Fibroblast of pulmonary artery (primary cell): ENCODE measurements around the gene DNAJC18.
"Not testable (repeated sequence)": the region's sequence is repeated elsewhere in the genome, so short reads cannot be mapped to it uniquely, and the experiment has no call there.

Experiments used
- DNase-seq: peaks from one replicate; pipeline ENCODE4 v3.0.0-alpha.2; 2010; ENCODE audit warnings: low read depth
- H3K4me3 ChIP-seq: replicated peaks from 2 replicates; pipeline ENCODE4 v1.5.1; 2011; ENCODE audit warnings: low read depth, mild to moderate bottlenecking, control low read depth, low read length, moderate library complexity
- TF ChIP-seq, protein P1 (sequence below): IDR thresholded peaks from 2 replicates; pipeline ENCODE4 v1.5.1; 2011; ENCODE audit warnings: mild to moderate bottlenecking, control low read depth, low read length, inconsistent platforms; ENCODE audit errors: missing control alignments

The DNAJC18 gene

DNA sequence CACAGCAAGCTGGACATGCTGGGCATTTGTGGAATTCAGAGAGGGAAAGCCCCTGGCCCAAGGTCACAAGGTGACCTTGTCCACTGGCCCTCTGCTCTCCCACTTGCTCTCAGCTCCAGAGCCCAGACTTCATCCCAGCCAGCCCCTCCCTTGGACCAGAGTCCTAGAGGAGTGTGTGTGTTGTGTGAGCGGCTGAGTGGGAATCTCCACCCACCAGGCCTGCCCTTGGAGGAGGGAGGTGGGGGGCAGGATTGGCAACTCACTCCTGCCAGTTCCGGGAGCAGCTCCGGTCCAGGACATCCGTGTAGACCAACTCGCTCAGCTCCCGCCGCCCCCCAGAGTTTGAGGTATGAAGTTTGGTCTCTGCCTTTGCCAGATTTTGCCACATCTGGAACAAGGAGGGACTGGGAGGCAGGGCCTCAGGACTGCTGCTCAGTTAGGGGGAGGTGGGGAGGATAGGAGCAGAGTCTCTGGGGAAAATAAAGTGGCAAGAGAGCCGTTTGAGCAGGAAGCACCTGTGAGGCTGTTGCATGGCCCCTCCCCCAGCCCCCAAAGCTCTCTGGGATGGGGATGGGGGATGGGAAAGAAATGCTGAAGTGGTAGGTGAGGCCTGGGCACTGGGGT, 51.0 kb downstream of the DNAJC18 start:
- TF ChIP-seq, protein P1, sequence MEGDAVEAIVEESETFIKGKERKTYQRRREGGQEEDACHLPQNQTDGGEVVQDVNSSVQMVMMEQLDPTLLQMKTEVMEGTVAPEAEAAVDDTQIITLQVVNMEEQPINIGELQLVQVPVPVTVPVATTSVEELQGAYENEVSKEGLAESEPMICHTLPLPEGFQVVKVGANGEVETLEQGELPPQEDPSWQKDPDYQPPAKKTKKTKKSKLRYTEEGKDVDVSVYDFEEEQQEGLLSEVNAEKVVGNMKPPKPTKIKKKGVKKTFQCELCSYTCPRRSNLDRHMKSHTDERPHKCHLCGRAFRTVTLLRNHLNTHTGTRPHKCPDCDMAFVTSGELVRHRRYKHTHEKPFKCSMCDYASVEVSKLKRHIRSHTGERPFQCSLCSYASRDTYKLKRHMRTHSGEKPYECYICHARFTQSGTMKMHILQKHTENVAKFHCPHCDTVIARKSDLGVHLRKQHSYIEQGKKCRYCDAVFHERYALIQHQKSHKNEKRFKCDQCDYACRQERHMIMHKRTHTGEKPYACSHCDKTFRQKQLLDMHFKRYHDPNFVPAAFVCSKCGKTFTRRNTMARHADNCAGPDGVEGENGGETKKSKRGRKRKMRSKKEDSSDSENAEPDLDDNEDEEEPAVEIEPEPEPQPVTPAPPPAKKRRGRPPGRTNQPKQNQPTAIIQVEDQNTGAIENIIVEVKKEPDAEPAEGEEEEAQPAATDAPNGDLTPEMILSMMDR = no peak
- no peak for DNase-seq
- H3K4me3 ChIP-seq = no peak overlapping the region

DNA sequence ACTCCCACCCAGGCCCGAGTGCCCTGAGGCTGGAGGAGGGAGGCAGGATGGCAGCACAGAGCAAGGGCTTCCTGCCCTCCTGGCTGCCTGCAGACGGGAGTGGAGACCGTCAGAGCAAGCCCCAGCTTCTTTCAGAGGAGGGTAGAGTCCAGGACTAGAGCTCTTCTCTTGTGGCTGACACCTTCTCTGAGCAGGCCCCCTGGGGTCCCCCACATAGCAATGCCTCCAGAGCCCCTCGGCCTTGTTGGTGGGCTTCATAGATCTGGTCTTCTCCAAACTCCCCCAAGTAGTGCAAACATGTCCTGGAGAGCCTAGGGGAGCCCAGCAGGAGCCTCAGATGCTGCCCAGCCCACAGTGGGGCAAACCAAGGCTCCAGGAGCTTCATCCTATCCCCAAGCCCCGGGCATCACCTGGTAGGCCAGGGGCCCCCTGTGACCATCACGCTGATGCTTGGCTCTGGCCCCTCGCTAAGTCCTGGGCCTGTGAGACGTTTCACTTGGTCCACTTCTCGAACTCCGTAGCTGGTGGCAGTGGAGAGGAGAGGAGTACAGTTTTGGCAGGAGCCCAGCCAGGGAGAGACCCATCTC, 51.6 kb downstream of the DNAJC18 start:
- H3K4me3 ChIP-seq = no peak overlapping the region
- TF ChIP-seq, protein P1 = no peak
- DNase-seq = no peak

DNA sequence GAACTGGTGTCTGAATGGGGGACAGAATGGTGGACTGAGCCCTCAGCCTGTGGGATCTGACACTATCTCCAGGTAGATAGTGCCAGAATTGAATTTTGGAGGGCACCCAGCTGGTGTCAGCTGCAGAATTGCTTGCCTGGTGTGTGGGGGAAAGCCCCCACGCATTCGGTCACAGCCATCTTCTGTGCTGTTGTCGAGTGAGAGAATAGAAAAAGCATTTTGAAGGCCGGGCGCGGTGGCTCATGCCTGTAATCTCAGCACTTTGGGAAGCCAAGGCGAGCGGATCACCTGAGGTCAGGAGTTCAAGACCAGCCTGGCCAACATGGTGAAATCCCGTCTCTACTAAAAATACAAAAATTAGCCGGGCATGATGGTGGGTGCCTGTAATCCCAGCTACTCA, 52.4 kb downstream of the DNAJC18 start:
- H3K4me3 ChIP-seq = not testable (repeated sequence)

DNA sequence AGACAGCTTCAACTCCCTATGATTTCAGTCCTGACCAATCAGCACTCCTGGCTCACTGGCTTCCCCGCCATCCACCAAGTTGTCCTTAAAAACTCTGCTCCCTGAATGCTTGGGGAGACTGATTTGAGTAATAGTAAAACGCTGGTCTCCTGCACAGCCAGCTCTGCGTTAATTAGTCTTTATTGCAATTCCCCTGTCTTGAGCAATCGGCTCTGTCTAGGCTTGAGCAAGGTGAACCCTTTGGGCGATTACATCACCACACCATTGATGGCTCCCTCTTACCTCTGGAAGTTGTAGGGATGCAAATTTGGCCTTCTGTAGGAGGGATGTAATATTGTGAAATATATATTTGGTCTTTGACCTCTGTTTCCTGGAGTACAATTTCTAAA, 53.3 kb downstream of the DNAJC18 start:
- no peak overlapping the region for H3K4me3 ChIP-seq
- TF ChIP-seq, protein P1 = no peak
- DNase-seq = no peak

More for the DNA sequence above, 52.4 kb downstream of the DNAJC18 start:
- DNase-seq = not testable (repeated sequence)

DNA sequence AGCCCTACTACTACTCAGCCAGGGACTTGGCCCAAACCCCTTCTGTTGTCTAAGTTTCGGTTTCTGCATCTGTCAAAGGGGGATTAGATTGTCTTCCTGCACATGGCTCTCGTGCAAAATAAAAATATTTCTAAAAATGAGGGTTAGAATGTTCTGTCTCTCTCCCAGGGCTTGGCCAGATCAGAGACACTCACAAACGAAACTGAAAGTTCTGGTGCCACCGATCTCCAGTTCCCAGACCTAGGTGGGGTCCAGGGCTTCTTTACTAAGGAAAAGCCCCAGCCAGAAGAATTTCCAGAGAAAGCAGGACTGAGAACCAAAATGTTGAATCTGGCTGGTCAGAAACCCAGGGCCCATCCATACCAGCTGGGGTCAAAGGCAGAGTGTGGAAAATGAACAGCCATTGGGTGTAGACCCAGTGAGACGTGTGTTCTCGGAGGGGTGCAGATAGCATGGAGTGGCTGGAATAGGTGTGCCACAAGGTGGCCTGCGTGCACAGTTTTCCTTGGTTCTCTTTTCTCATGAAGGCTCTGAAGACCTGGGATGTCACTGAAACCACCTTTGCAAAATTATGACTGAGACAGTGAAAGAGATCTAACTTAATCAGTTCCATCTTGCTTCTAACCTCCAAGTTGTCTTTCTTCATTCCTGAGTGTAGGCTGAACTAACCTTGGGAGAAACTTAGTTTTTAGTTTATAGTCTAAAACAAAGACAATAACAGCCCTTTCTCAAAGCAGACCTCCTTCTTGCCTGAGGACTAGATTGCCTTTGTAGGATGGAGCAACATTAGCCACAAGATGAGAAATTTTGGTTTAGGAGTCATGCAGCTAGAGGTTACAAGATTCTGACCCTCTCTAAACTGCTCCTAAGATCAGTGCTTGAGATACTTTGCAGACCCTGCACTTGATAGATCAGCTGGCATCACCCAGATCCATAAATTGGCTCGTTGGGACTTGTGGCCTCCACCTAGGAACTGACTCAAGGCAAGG, 54.0 kb downstream of the DNAJC18 start:
- no peak overlapping the region for H3K4me3 ChIP-seq
- no peak for DNase-seq
- TF ChIP-seq, protein P1 = no peak

DNA sequence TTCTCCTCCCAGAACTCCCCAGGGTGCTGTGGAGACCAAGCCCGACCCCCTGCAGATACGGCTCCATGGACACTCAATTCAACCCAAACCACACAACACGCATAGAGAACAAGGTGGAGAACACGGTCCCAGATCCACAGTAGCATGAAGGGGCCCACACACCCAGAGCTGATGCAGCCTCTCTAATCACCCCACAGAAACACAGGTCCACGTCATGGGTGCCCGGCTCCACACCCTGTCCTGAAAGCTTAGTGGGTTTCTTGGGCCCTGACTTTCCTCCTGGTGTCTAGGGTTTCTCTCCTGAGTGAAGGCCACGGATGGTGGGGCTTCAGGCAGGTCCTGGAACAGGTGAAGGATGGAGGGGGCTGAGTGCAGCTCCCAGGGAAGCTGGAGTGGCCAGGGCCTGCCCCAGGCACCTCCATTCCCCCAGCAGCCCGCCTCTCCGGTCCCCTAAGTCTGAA, 54.7 kb downstream of the DNAJC18 start:
- TF ChIP-seq, protein P1 = no peak
- no peak overlapping the region for H3K4me3 ChIP-seq
- DNase-seq = no peak

DNA sequence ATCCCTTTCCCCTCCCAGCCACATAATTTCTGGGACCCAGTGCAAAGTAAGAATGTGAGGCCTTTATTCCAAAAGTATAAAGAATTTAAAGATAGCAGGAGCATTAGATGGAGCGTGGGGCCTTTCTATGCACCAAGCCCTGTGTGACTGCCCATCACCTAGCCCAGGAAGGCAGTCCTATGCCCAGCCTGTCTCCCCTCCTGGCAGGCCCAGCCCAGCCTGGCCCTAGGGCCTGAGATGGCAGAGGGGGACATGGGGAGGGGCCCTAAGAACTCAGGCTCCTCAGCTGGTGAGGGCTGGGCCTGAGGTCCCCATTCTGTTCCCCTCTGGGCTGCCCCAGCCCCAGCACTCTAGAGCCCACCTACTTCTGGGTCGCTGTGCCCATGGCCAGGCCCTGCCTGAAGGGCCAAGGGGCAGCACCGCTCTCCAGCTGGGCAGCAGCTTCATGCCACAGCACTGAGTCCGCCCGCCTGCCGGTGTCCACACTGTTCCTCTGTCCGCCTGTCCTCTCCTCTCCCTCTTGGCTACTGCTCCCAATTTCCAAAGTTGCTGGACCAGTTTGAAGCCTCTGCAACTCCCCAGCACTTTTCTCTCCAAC, 55.2 kb downstream of the DNAJC18 start:
- no peak for DNase-seq
- TF ChIP-seq, protein P1 = no peak
- no peak overlapping the region for H3K4me3 ChIP-seq
